ENCODE data around the gene CIRBP.

Gene CIRBP

GRCh38 chr19:1281569-1282287 is 12.6 kb downstream of the CIRBP start:
- Histone ChIP-seq H3K4me2 (no peak overlapping the region), H3K36me3 (ENCODE audit: insufficient read depth) (no peaks in the 10 kb centered on the region), H4K20me1 (ENCODE audit: insufficient read depth) (no peaks in the 10 kb centered on the region), H2AFZ (ENCODE audit: low read depth) (no peak overlapping the region), H3K9ac (no peak overlapping the region), H3K79me2 (ENCODE audit: insufficient read depth, low read depth) (peaks cover 6% of the 10 kb centered on the region; the same call in 1 of the 2 replicates), H3K27ac (no peak overlapping the region), H3K4me3 (IDR thresholded peaks at IDR 0.05; ENCODE audit: insufficient read depth, low read depth, low read length) (no peak overlapping the region), H3K27me3 (ENCODE audit: insufficient read depth, low read depth) (peaks cover 29% of the 10 kb centered on the region), H3K4me1 (ENCODE audit: low read depth, poor library complexity, severe bottlenecking) (peaks cover 9% of the 10 kb centered on the region)
- TF ChIP-seq, protein P1, sequence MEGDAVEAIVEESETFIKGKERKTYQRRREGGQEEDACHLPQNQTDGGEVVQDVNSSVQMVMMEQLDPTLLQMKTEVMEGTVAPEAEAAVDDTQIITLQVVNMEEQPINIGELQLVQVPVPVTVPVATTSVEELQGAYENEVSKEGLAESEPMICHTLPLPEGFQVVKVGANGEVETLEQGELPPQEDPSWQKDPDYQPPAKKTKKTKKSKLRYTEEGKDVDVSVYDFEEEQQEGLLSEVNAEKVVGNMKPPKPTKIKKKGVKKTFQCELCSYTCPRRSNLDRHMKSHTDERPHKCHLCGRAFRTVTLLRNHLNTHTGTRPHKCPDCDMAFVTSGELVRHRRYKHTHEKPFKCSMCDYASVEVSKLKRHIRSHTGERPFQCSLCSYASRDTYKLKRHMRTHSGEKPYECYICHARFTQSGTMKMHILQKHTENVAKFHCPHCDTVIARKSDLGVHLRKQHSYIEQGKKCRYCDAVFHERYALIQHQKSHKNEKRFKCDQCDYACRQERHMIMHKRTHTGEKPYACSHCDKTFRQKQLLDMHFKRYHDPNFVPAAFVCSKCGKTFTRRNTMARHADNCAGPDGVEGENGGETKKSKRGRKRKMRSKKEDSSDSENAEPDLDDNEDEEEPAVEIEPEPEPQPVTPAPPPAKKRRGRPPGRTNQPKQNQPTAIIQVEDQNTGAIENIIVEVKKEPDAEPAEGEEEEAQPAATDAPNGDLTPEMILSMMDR (conservative IDR thresholded peaks at IDR 0.05; ENCODE audit: low read depth, low read length): no peak

- no peak overlapping the region for H3K27ac ChIP-seq
- no peaks in the 10 kb centered on the region for H4K20me1 ChIP-seq (ENCODE audit: insufficient read depth)
- H3K9ac ChIP-seq: no peak overlapping the region
Measured at GRCh38 chr19:1282588-1283206, 13.6 kb downstream of the CIRBP start.

DNA sequence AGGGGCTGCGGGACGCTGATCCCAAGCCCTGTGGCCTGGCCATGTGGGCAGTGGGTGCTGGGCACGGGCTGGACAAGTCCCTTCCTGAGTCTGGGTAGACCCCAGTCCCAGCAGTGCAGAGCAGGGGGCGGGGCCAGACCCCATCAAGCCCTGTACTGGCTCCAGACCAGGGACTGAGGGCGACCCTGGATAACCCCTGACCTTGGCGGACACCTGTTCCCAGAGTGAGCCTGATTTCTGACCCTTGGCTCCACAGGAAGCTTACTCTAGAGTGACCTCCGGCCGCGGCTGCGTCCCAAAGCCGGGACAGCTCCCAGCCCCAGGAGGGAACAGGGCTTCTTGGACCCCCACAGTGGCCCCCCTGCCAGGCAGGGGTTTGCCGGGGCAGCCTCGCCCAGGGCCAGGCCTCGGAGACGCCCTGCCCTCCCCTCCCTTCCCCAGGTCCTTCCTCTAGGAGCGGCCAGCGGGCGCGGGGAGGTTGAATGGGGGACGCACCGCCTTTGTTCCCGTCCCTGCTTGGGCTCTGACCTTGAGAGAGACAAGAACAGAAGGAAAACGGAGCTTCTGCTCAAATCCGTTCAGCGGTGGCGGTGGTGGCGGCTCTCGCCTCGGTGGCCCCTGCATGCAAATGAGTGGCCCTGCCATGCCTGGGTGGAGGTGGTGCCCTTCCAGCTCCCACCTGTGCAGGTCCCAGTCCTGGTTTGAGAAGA is 14.2 kb downstream of the CIRBP start:
- Histone ChIP-seq H3K27ac (no peak overlapping the region), H4K20me1 (ENCODE audit: insufficient read depth) (no peaks in the 10 kb centered on the region), H3K79me2 (ENCODE audit: insufficient read depth, low read depth) (no peaks in the 10 kb centered on the region), H3K4me3 (IDR thresholded peaks at IDR 0.05; ENCODE audit: insufficient read depth, low read depth, low read length) (no peak overlapping the region), H2AFZ (ENCODE audit: low read depth) (no peak overlapping the region), H3K9ac (no peak overlapping the region), H3K27me3 (ENCODE audit: insufficient read depth, low read depth) (peaks cover 46% of the 10 kb centered on the region), H3K4me2 (no peak overlapping the region), H3K36me3 (ENCODE audit: insufficient read depth) (no peaks in the 10 kb centered on the region), H3K4me1 (ENCODE audit: low read depth, poor library complexity, severe bottlenecking) (no peaks in the 10 kb centered on the region)
- TF ChIP-seq, protein P1 (conservative IDR thresholded peaks at IDR 0.05; ENCODE audit: low read depth, low read length): no peak

More at GRCh38 chr19:1282588-1283206, 13.6 kb downstream of the CIRBP start:
- no peaks in the 10 kb centered on the region for H3K79me2 ChIP-seq (ENCODE audit: insufficient read depth, low read depth)
- H3K4me1 ChIP-seq (ENCODE audit: low read depth, poor library complexity, severe bottlenecking): peaks cover 4% of the 10 kb centered on the region
- TF ChIP-seq, protein P1 (conservative IDR thresholded peaks at IDR 0.05; ENCODE audit: low read depth, low read length): no peak
- H2AFZ ChIP-seq (ENCODE audit: low read depth): no peak overlapping the region
- no peak overlapping the region for H3K4me3 ChIP-seq (IDR thresholded peaks at IDR 0.05; ENCODE audit: insufficient read depth, low read depth, low read length)
- no peaks in the 10 kb centered on the region for H3K36me3 ChIP-seq (ENCODE audit: insufficient read depth)
- H3K4me2 ChIP-seq: no peak overlapping the region
- H3K27me3 ChIP-seq (ENCODE audit: insufficient read depth, low read depth): peaks cover 39% of the 10 kb centered on the region

GRCh38 chr19:1283917-1284292 is 14.8 kb downstream of the CIRBP start:
- TF ChIP-seq, protein P1 (conservative IDR thresholded peaks at IDR 0.05; ENCODE audit: low read depth, low read length): no peak
- Histone ChIP-seq H4K20me1 (ENCODE audit: insufficient read depth) (no peaks in the 10 kb centered on the region), H3K27me3 (ENCODE audit: insufficient read depth, low read depth) (peaks cover 50% of the 10 kb centered on the region)

More at GRCh38 chr19:1283917-1284292, 14.8 kb downstream of the CIRBP start:
- Histone ChIP-seq H3K4me2 (no peak overlapping the region), H3K4me3 (IDR thresholded peaks at IDR 0.05; ENCODE audit: insufficient read depth, low read depth, low read length) (no peak overlapping the region), H3K79me2 (ENCODE audit: insufficient read depth, low read depth) (no peaks in the 10 kb centered on the region), H3K36me3 (ENCODE audit: insufficient read depth) (no peaks in the 10 kb centered on the region), H3K9ac (no peak overlapping the region), H2AFZ (ENCODE audit: low read depth) (no peak overlapping the region), H3K27ac (no peak overlapping the region), H3K4me1 (ENCODE audit: low read depth, poor library complexity, severe bottlenecking) (no peaks in the 10 kb centered on the region)

Data from KMS-11 (cell line).